ENCODE results near the gene SCN5A. TPM values are rescaled to one million over a fixed set of nuclear protein-coding genes. Genes with fewer than 3 reads are reported as not detected.

The SCN5A gene
- total and polyA plus RNA-seq, 7 donors = under 0.01 to 1.9 (median 0.51) TPM

- no peak for TF ChIP-seq POLR2A (IDR thresholded peaks at IDR 0.05)
- TF ChIP-seq CTCF (IDR thresholded peaks at IDR 0.05) = no peak
- no peak for TF ChIP-seq POLR2AphosphoS5 (IDR thresholded peaks at IDR 0.05)
- no peak for TF ChIP-seq EP300 (IDR thresholded peaks at IDR 0.05)
- Histone ChIP-seq H3K27ac (no peak overlapping the region), H3K27me3 (no peaks in the 10 kb centered on the region), H3K36me3 (no peaks in the 10 kb centered on the region), H3K9me3 (peaks cover 0 to 3% (median 0%) of the 10 kb centered on the region in 4 donors), H3K4me3 (no peak overlapping the region), H3K4me1 (no peaks in the 10 kb centered on the region)
- 94% methylated on average over 33 of the region's 33 CpGs for whole genome bisulfite sequencing, 2 donors
- intact Hi-C loops (cut with DNase I) = no loop called here
- no peak for DNase-seq
Observed at GRCh38 chr3:38549957-38550840, 99.3 kb downstream of the SCN5A start.

- Histone ChIP-seq H3K36me3 (no peaks in the 10 kb centered on the region), H3K27me3 (no peaks in the 10 kb centered on the region), H3K9me3 (peaks cover 0 to 1% (median 0%) of the 10 kb centered on the region in 4 donors), H3K27ac (no peak overlapping the region), H3K4me1 (no peaks in the 10 kb centered on the region), H3K4me3 (no peak overlapping the region)
- no peak for TF ChIP-seq POLR2A (IDR thresholded peaks at IDR 0.05)
- no peak for TF ChIP-seq CTCF (IDR thresholded peaks at IDR 0.05)
- no peak for TF ChIP-seq EP300 (IDR thresholded peaks at IDR 0.05)
- TF ChIP-seq POLR2AphosphoS5 (IDR thresholded peaks at IDR 0.05) = no peak
- intact Hi-C loops (cut with DNase I) = no loop called here
- no peak for DNase-seq
- 83 to 90% methylated on average over 7 of the region's 7 CpGs for WGBS, 2 donors
Observed at GRCh38 chr3:38549486-38549885, 100.0 kb downstream of the SCN5A start.

GRCh38 chr3:38549082-38549481, 100.4 kb downstream of the SCN5A start:
- WGBS, 2 donors = 82 to 89% methylated on average over 9 of the region's 9 CpGs
- no peaks in the 10 kb centered on the region for H3K27me3 ChIP-seq
- no peaks in the 10 kb centered on the region for H3K4me1 ChIP-seq
- intact Hi-C loops (cut with DNase I) = no loop called here
- no peaks in the 10 kb centered on the region for H3K36me3 ChIP-seq
- TF ChIP-seq POLR2A (IDR thresholded peaks at IDR 0.05) (no peak), EP300 (IDR thresholded peaks at IDR 0.05) (no peak), POLR2AphosphoS5 (IDR thresholded peaks at IDR 0.05) (no peak), CTCF (IDR thresholded peaks at IDR 0.05) (no peak)
- no peak for DNase-seq
- no peak overlapping the region for H3K27ac ChIP-seq
- no peaks in the 10 kb centered on the region for H3K9me3 ChIP-seq
- H3K4me3 ChIP-seq = no peak overlapping the region

GRCh38 chr3:38548154-38548931, 101.1 kb downstream of the SCN5A start:
- Histone ChIP-seq H3K27me3 (no peaks in the 10 kb centered on the region), H3K4me1 (no peaks in the 10 kb centered on the region), H3K27ac (no peak overlapping the region), H3K36me3 (no peaks in the 10 kb centered on the region), H3K4me3 (no peak overlapping the region), H3K9me3 (no peaks in the 10 kb centered on the region)
- intact Hi-C loops (cut with DNase I) = no loop called here
- WGBS, 2 donors = 68 to 73% methylated on average over 17 of the region's 17 CpGs
- no peak for DNase-seq
- TF ChIP-seq POLR2A (IDR thresholded peaks at IDR 0.05) = no peak
- TF ChIP-seq POLR2AphosphoS5 (IDR thresholded peaks at IDR 0.05) = no peak

- intact Hi-C loops (cut with DNase I) = no loop called here
- Histone ChIP-seq H3K36me3 (no peaks in the 10 kb centered on the region), H3K4me1 (no peaks in the 10 kb centered on the region), H3K27me3 (no peaks in the 10 kb centered on the region), H3K27ac (no peak overlapping the region), H3K4me3 (no peak overlapping the region), H3K9me3 (no peaks in the 10 kb centered on the region)
- no peak for TF ChIP-seq EP300 (IDR thresholded peaks at IDR 0.05)
- TF ChIP-seq POLR2A (IDR thresholded peaks at IDR 0.05) = no peak
- TF ChIP-seq POLR2AphosphoS5 (IDR thresholded peaks at IDR 0.05) = no peak
- TF ChIP-seq CTCF (IDR thresholded peaks at IDR 0.05) = no peak
- DNase-seq = no peak
- 89% methylated on average over 4 of the region's 4 CpGs for WGBS, 2 donors
Observed at GRCh38 chr3:38545983-38546382, 103.5 kb downstream of the SCN5A start.
